SH-SY5Y (cell line): ENCODE measurements around the gene DNAH17.

Experiments used
- GATA2 ChIP-seq: IDR thresholded peaks from 2 replicates; pipeline ENCODE4 v1.6.1; 2011; ENCODE audit warnings: mild to moderate bottlenecking, low read depth, low read length
- GATA3 ChIP-seq: IDR thresholded peaks from 2 replicates; pipeline ENCODE4 v1.6.1; 2011; ENCODE audit warnings: low read depth, mild to moderate bottlenecking, low read length, moderate library complexity

- no peak for TF ChIP-seq GATA2
- TF ChIP-seq GATA3 = no peak
These were observed 115.0 kb downstream of the DNAH17 start for GRCh38 chr17:78462148-78462547.
